A204.1 (cell line): ENCODE results near the gene ZNF345.

ENCODE experiments used
- FAIRE-seq: peaks from 2 replicates; lab custom pipeline; 2012; peaks lifted over from hg19 to GRCh38; lab: Jason Lieb, UNC

The ZNF345 gene

DNA sequence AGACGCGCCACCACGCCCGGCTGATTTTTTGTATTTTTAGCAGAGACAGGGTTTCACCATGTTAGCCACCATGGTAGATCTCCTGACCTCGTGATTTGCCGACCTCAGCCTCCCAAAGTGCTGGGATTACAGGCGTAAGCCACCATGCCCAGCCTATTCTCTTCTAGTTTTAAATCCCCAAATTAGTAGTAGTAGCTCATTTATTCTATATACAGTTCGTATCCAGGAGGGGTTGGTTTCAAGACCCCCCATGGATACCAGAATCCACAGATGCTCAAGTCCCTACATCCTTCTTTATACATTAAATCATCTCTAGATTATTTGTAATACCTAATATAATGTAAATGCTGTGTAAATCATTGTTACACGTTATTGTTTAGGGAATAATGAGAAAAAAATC is 67.4 kb downstream of the ZNF345 start:
- FAIRE-seq: no peak
